OCI-LY1 (cell line): ENCODE data around the gene ABCC4.

Experiments
- H2AFZ ChIP-seq: fragments of 200-600 bp; sonication (generic), shearing (Covaris generic); 2 replicates; pipeline ENCODE4 v1.6.0; 2014; ENCODE audit warnings: antibody characterized with exemption, mild to moderate bottlenecking, low read length
- H3F3A ChIP-seq: fragments of 200-600 bp; sonication (generic), shearing (Covaris generic); 2 replicates; pipeline ENCODE4 v1.6.0; 2014; ENCODE audit warnings: mild to moderate bottlenecking, antibody characterized with exemption, low read length, moderate library complexity; ENCODE audit not compliant: insufficient read depth
- H3K27ac ChIP-seq: fragments of 200-600 bp; sonication (generic); 2 replicates; pipeline ENCODE4 v1.5.1; 2014; ENCODE audit warnings: low read length, mixed run types, mild to moderate bottlenecking, low read depth; ENCODE audit not compliant: poor library complexity, severe bottlenecking
- H3K27me3 ChIP-seq: fragments of 200-600 bp; sonication (generic); 2 replicates; pipeline ENCODE4 v1.6.0; 2014; ENCODE audit warnings: antibody characterized with exemption, mild to moderate bottlenecking, low read length, moderate library complexity; ENCODE audit not compliant: insufficient read depth
- H3K36me3 ChIP-seq: fragments of 200-600 bp; sonication (generic); 2 replicates; pipeline ENCODE4 v1.6.1; 2014; ENCODE audit warnings: mild to moderate bottlenecking, antibody characterized with exemption, low read length, moderate library complexity, mixed read lengths; ENCODE audit not compliant: insufficient read depth
- H3K4me1 ChIP-seq: fragments of 200-600 bp; sonication (generic); 2 replicates; pipeline ENCODE4 v1.5.1; 2014; ENCODE audit warnings: mild to moderate bottlenecking, low read length, moderate library complexity; ENCODE audit not compliant: insufficient read depth, severe bottlenecking
- H3K4me2 ChIP-seq: fragments of 200-600 bp; sonication (generic), shearing (Covaris generic); 2 replicates; pipeline ENCODE4 v1.6.1; 2014; ENCODE audit warnings: low read length
- H3K4me3 ChIP-seq: fragments of 200-600 bp; sonication (generic); 2 replicates; pipeline ENCODE4 v1.5.1; 2014; ENCODE audit warnings: low read length, low read depth, mild to moderate bottlenecking, mixed read lengths; ENCODE audit not compliant: poor library complexity, severe bottlenecking
- H3K79me2 ChIP-seq: fragments of 200-600 bp; shearing (Covaris generic); 2 replicates; pipeline ENCODE4 v1.6.1; 2016; ENCODE audit warnings: mixed run types, low read length, mixed read lengths; ENCODE audit not compliant: insufficient read depth
- H3K9ac ChIP-seq: fragments of 200-600 bp; sonication (generic), shearing (Covaris generic); 2 replicates; pipeline ENCODE4 v1.6.1; 2014; ENCODE audit warnings: mild to moderate bottlenecking, low read length, mixed read lengths
- H3K9me2 ChIP-seq: fragments of 200-600 bp; sonication (generic), shearing (Covaris generic); 2 replicates; pipeline ENCODE4 v1.6.1; 2014; ENCODE audit warnings: low read depth, mild to moderate bottlenecking, low read length, mixed read lengths
- H3K9me3 ChIP-seq: fragments of 200-600 bp; shearing (Covaris generic); 2 replicates; pipeline ENCODE4 v1.6.1; 2014; ENCODE audit warnings: low read length, mixed read lengths
- H4K20me1 ChIP-seq: fragments of 200-600 bp; sonication (generic), shearing (Covaris generic); 2 replicates; pipeline ENCODE4 v1.6.0; 2016; ENCODE audit warnings: mild to moderate bottlenecking, low read length; ENCODE audit not compliant: insufficient read depth
- EZH2 ChIP-seq: fragments of 200-600 bp; sonication (generic), shearing (Covaris generic); IDR thresholded peaks from 2 replicates; pipeline ENCODE4 v1.8.0; 2017; ENCODE audit warnings: borderline replicate concordance, mixed run types, mild to moderate bottlenecking, antibody characterized with exemption, low read length, moderate library complexity, mixed read lengths
- TF ChIP-seq, protein P1 (sequence below): fragments of 200-600 bp; sonication (generic), shearing (Covaris generic); IDR thresholded peaks from 2 replicates; pipeline ENCODE4 v1.5.1; 2017; ENCODE audit warnings: mild to moderate bottlenecking, antibody characterized with exemption, low read length, moderate library complexity, mixed read lengths

ABCC4 gene

DNA sequence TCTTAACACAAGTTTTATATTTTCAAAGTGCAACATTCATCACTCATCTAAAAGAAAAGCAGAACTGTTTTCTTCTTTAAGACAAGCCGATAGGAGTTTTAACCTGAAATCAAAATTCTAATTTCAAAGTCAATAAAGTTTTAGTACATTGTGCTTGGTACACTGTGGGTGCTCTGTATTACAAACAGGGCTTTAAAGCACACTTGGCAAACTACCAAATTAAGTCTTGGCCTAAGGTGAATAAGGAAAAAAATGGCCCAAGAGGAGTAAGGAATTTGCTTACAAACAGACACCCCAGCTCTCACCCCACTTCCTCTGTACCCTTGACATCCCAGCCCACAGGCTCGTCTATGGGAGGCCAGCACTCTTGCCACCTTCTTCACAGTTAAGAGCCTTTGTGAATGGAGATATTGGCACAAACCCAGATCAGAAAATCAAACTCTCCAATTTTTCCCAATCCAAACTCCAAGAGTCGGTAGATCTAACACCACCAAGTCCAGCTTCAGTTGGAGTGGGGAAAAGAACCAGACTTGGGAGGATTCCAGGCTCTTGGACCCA is 66.0 kb downstream of the ABCC4 start:
- Histone ChIP-seq H3K4me1 (peaks cover 48% of the 10 kb centered on the region), H3K79me2 (no peaks in the 10 kb centered on the region), H3K27me3 (no peaks in the 10 kb centered on the region), H3K36me3 (peaks cover 26% of the 10 kb centered on the region), H3K9ac (peak overlapping the region; percentile 9; the same call in 1 of the 2 replicates), H3K4me3 (no peak overlapping the region), H4K20me1 (no peaks in the 10 kb centered on the region), H3F3A (no peaks in the 10 kb centered on the region), H3K9me2 (no peaks in the 10 kb centered on the region), H3K27ac (peak overlapping the region; percentile 72), H3K9me3 (no peaks in the 10 kb centered on the region), H3K4me2 (peak overlapping the region; percentile 33; the same call in 1 of the 2 replicates), H2AFZ (no peak overlapping the region)
- TF ChIP-seq, protein P1, sequence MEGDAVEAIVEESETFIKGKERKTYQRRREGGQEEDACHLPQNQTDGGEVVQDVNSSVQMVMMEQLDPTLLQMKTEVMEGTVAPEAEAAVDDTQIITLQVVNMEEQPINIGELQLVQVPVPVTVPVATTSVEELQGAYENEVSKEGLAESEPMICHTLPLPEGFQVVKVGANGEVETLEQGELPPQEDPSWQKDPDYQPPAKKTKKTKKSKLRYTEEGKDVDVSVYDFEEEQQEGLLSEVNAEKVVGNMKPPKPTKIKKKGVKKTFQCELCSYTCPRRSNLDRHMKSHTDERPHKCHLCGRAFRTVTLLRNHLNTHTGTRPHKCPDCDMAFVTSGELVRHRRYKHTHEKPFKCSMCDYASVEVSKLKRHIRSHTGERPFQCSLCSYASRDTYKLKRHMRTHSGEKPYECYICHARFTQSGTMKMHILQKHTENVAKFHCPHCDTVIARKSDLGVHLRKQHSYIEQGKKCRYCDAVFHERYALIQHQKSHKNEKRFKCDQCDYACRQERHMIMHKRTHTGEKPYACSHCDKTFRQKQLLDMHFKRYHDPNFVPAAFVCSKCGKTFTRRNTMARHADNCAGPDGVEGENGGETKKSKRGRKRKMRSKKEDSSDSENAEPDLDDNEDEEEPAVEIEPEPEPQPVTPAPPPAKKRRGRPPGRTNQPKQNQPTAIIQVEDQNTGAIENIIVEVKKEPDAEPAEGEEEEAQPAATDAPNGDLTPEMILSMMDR, result no peak
- no peak for TF ChIP-seq EZH2

DNA sequence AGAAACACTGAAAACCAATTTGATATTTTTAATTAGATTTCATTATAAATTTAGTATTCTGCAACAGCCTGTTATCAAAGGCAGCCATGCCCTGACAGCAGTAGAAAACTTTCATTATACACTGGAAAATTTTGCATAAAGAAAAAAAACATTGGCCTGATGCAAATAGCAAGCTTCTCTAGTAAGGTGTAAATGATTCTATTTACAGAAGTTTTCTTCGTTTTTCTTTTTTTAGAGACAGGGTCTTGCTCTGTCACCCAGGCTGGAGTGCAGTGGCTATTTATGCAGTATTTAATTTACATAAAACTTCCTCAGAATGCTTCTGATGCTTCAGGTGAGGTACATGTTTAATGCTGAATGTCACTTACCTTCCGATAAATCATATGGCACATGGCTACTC is 67.0 kb downstream of the ABCC4 start:
- Histone ChIP-seq H3K9me3 (no peaks in the 10 kb centered on the region), H3K9me2 (no peaks in the 10 kb centered on the region), H3F3A (no peaks in the 10 kb centered on the region), H3K79me2 (no peaks in the 10 kb centered on the region), H3K9ac (no peak overlapping the region), H3K36me3 (peaks cover 26% of the 10 kb centered on the region), H3K4me3 (no peak overlapping the region), H3K27me3 (no peaks in the 10 kb centered on the region), H3K4me2 (peak overlapping the region; percentile 26; the same call in 1 of the 2 replicates), H3K27ac (peak overlapping the region; percentile 72), H3K4me1 (peaks cover 40% of the 10 kb centered on the region), H2AFZ (no peak overlapping the region), H4K20me1 (no peaks in the 10 kb centered on the region)
- TF ChIP-seq EZH2, result no peak
- TF ChIP-seq, protein P1, result no peak

DNA sequence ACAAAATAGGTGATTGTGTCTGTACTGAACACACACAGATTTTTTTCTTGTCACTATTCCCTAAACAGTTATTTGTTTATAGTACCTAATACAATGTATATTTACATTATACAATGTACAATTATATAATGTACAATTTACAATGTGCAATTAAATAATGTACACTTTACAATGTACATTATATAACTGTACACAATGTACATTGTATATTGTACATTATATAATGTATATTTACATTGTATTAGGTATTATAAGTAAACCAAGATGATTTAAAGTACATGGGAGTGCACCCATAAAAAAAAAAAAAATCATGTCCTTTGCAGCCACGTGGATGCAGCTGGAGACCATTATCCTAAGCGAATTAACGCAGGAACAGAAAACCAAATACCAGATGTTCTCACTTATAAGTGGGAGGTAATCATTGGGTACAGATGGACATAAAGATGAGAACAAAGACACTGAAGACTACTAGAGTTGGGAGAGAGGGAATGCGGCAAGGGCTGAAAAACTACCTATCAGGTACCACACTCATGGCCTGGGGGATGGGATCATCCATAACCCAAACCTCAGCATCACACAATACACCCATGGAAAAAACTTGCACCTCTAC is 68.1 kb downstream of the ABCC4 start:
- Histone ChIP-seq H3K79me2 (no peaks in the 10 kb centered on the region), H3K4me1 (peaks cover 35% of the 10 kb centered on the region), H3K9me3 (no peaks in the 10 kb centered on the region), H3F3A (no peaks in the 10 kb centered on the region), H3K9me2 (no peaks in the 10 kb centered on the region), H3K9ac (no peak overlapping the region), H3K27ac (no peak overlapping the region), H3K27me3 (no peaks in the 10 kb centered on the region), H4K20me1 (no peaks in the 10 kb centered on the region), H3K4me3 (no peak overlapping the region), H2AFZ (no peak overlapping the region), H3K4me2 (no peak overlapping the region), H3K36me3 (peaks cover 24% of the 10 kb centered on the region)
- no peak for TF ChIP-seq EZH2
- TF ChIP-seq, protein P1, result no peak
